GM12801 (cell line): ENCODE data around the gene RPEL1.

Experiments used
- TF ChIP-seq, protein P1 (sequence below): IDR thresholded peaks from one replicate; pipeline ENCODE4 v1.5.1; 2011; ENCODE audit warnings: control low read depth; ENCODE audit not compliant: insufficient read length; ENCODE audit errors: extremely low read depth

The RPEL1 gene

DNA sequence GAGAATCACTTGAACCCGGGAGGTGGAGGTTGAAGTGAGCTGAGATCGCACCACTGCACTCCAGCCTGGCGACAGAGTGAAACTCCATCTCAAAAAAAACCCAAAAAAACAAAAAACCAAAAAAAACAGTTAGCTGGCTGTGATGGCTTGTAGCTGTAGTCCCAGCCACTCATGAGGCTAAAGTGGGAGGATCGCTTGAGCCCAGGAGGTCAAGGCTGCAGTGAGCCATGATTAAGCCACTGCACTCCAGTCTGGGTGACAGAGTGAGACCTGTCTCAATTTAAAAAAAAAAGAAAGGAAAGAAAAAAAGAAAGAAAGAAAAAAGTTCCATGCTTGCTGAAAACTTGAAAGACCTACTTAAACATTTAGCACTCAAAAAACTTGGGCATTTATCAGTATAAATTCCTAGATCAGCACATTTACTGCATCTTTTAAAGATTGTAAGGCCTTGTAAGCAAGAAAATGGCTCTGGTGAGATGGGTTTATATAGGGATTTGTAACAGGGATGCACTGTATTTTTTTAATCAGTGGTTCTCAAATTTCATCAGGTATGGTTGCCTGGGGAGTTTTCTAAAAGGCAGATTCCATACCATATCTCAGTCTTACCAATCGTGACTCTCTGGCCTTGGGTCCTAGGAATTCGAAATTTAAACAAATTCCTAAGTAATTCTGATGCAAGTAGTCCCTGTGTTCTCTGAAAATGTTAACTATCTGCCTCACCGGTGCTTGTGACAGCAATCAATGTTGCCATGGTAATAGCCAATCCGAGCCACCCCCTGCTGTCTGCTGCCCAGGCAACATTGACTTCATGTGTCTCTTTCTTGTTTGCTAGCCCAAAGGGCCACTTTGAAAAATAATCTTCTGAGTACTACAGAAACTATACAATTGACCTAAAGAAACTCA, 41.1 kb upstream of the RPEL1 start:
- TF ChIP-seq, protein P1, sequence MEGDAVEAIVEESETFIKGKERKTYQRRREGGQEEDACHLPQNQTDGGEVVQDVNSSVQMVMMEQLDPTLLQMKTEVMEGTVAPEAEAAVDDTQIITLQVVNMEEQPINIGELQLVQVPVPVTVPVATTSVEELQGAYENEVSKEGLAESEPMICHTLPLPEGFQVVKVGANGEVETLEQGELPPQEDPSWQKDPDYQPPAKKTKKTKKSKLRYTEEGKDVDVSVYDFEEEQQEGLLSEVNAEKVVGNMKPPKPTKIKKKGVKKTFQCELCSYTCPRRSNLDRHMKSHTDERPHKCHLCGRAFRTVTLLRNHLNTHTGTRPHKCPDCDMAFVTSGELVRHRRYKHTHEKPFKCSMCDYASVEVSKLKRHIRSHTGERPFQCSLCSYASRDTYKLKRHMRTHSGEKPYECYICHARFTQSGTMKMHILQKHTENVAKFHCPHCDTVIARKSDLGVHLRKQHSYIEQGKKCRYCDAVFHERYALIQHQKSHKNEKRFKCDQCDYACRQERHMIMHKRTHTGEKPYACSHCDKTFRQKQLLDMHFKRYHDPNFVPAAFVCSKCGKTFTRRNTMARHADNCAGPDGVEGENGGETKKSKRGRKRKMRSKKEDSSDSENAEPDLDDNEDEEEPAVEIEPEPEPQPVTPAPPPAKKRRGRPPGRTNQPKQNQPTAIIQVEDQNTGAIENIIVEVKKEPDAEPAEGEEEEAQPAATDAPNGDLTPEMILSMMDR: no peak

DNA sequence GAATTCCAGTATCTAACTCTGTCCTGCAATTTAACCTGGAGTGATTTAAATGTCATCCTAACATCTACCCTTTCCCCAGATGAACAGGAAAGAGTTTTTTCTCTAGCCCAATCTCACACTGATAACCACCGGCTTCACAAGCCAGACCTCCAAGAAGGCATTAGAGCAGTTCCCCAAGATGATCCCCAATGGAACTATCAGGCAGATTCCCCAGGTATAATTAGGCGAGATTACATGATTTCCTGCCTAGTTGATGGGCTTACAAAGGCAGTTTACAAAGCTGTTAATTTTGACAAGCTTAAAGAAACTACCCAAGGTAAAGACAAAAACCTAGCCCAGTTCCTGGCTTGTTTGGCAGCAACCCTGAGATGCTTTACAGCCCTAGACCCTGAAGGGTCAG, 38.5 kb upstream of the RPEL1 start:
- TF ChIP-seq, protein P1: no peak

DNA sequence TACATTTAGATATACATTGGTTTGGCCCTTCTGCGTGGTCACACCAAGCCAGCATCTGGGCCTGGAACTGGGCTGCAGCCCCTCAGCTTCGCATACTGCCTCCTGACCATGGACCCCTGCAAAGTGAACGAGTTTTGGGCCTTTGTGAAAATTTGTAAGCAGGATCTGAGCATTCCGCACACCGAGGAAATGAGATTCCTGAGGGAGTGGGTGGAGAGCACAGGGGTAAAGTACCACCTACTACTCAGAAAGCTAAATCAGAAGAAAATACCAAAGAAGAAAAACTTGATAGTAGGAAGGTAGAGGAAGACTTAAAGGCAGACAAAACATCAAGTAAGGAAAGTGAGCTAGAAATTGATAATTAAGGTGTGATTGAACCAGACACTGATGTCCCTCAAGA, 30.1 kb upstream of the RPEL1 start:
- TF ChIP-seq, protein P1: no peak

DNA sequence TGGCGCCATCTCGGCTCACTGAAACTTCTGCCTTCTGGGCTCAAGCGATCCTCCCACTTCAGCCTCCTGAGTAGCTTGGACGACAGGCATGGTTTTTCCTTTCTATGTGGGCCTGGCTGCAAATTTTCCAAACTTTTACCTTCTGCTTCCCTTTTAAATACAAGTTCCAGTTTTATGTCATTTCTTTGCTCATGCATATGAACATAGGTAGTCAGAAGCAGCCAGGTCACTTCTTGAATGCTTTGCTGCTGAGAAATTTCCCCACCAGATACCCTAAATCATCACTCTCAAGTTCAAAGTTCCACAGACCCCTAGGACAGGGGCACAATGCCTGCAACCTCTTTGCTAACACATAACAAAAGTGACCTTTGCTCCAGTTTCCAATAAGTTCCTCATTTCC, 21.6 kb upstream of the RPEL1 start:
- TF ChIP-seq, protein P1: no peak

DNA sequence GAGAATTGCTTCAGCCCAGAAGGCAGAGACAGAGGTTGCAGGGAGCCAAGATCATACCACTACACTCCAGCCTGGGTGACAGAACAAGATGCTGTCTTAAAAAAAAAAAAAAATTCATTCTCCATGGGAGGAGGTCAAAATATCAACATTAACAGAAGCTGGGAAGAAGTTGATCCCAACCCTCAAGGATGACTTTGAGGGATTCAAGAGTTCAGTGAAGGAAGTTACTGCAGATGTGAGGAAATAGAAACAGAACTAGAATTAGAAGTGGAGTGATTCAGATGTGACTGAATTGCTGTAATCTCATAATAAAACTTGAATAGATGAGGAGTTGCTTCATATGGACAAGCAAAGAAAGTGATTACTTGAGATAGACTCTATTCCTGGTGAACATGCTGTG, 19.7 kb upstream of the RPEL1 start:
- TF ChIP-seq, protein P1: no peak

DNA sequence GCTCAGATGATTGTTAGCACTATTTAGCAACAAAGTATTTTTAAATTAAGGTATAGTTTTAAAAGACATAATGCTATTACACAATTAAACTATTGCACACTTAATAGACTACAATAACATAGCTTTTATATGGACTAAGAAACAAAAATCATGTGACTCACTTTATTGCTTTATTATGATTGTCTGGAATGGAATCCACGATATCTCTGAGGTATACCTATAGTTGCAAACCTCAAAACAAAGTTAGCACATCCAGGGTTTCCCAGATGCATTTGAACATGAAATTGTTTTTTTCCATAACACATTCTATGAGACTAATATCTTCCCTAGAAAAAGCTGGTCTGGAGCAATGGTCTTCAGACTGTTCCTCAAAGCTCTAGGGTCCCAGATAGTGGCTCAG, 18.3 kb upstream of the RPEL1 start:
- TF ChIP-seq, protein P1: no peak

DNA sequence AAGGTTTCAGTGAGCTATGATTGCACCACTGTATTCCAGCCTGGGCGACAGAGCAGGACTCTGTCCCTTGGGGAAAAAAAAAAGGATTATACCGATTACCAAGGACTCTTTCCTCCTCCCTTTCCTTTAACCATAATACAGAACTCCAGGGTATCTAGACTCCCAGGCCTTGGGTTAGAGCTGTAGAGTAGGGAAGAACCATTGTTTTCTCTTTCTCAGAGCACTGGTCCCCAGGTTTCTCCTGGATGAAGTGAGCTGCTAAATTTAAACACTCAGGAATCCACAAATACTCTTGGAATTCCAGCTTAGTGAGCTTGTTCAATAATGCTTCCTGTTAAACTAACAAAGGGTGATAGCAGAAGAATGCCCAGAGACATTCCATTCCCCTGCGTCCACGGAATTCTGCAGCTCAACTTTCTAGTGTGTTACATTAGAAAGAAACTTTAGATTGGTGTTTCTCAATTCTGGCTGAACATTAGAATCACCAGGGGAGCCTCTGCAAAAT, 14.6 kb upstream of the RPEL1 start:
- TF ChIP-seq, protein P1: no peak
